Activated gamma-delta T cell treated with Interleukin-2 at 50 U/mL for 16 hours (primary cell): ENCODE measurements around the gene ITPR3.

ENCODE experiments used
- DNase-seq: peaks from one replicate; pipeline ENCODE4 v3.0.0-alpha.2; 2020

Gene ITPR3

GRCh38 chr6:33689148-33689494, 68.0 kb downstream of the ITPR3 start:
- DNase-seq, result no peak

DNA sequence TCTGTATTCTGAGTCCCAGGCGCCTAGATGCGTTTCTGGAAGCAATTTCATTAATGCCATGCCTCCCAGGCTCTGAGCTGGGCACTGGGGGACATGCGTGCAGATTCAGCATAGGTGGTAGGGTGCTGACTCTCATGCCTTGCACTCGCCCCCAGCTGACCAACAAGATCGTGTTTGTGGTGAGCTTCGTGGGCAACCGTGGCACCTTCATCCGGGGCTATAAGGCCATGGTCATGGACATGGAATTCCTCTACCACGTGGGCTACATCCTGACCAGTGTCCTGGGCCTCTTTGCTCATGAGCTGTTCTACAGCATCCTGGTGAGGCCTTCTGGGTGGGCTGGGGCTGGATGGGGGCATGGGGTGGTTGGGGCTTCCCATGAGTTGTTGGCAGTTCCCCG, 68.8 kb downstream of the ITPR3 start:
- no peak for DNase-seq

DNA sequence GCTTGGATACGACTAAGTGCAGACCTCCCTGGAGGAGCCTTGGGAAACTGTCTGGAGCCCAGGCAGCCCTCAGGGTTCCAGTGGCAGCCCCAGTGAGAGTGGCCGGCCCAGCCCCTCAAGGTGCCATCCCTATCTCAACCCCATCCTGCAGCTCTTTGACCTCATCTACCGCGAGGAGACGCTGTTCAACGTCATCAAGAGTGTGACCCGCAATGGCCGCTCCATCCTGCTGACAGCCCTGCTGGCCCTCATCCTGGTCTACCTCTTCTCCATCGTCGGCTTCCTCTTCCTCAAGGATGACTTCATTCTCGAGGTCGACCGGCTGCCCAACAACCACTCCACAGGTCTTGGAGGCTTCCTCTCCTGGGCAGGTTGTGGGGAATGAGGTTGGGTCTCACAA, 69.6 kb downstream of the ITPR3 start:
- DNase-seq, result no peak

- no peak for DNase-seq
These were observed 70.4 kb downstream of the ITPR3 start for GRCh38 chr6:33691456-33692077.

DNA sequence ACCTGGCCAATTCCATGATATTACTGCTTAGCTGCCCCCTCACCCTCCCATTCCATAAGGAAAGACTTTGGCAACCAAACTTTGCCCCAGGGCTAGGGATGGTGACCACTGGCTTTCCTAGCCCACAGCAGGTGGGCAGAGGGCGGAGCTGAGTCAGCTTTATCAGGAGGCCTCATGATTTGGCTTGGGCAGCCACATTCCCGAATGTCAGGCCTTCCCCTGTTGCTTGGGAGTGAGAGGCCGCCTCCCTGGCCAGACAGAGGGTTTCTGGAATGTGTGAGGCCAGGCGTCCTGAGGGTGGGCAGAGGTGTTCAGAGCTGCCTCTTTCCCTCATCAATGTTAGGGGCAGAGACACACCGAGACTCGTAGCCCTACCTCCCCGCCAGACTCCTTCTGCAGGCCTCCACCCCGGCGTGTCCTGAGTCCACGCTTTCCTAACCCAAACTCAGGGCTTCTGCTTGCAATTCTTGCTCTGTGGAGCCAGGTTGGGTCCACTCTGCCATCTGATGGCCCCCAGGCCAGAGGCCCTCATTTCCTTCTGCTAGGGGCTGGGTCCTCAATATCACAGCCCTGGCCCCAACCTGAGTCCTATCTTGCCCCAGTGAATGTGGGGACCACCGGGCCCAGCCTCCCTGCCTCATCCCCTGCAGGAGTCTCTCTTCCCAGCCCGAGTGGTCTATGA, 71.1 kb downstream of the ITPR3 start:
- DNase-seq, result no peak

DNA sequence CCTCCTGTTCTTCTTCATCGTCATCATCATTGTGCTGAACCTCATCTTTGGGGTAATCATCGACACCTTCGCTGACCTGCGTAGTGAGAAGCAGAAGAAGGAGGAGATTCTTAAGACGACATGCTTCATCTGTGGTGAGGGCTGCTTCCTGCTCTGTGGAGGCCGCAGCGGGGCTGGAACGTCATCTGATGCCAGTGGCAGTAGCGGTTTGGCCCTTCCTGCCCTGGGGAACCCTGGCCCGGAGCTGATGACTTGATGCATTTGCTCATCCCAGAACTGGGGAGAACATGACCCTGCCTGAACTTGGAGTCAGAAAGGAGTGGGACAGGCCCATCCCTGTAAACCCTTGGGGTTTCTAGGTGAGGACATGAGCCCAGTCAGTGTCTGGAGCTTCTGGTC, 71.6 kb downstream of the ITPR3 start:
- peak; percentile 66 for DNase-seq

GRCh38 chr6:33693186-33694105, 72.3 kb downstream of the ITPR3 start:
- no peak for DNase-seq

DNA sequence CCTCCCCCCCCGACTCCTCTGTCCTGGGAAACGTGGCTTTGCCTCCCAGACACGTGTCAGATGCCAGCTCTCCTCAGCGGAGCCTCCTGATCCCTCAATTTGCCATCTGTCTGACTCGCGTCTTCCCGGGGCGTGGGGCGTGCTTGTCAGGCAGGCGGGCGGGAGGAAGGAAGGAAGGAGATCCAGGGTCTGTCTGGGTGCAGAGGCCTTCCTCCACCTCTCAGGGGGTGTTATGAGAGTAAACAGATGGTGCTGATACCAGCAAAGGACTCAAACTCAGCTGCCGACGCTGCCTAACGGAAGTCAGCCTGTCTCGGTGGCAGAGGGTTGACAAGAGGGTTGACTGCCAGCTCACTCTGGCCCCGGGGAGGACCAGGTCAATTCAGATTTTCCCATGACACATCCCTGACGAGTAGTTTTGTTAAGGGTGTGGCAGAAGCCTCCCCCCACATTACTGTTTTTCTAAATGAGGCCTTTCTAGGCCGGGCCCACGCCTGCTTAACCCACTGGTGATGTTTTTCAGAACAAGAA, 73.3 kb downstream of the ITPR3 start:
- peak; percentile 64 for DNase-seq

- no peak for DNase-seq
These were observed 73.9 kb downstream of the ITPR3 start for GRCh38 chr6:33694977-33695376.

- DNase-seq, result no peak
These were observed 74.3 kb downstream of the ITPR3 start for GRCh38 chr6:33695451-33695887.

GRCh38 chr6:33696076-33696475, 75.0 kb downstream of the ITPR3 start:
- DNase-seq, result no peak

DNA sequence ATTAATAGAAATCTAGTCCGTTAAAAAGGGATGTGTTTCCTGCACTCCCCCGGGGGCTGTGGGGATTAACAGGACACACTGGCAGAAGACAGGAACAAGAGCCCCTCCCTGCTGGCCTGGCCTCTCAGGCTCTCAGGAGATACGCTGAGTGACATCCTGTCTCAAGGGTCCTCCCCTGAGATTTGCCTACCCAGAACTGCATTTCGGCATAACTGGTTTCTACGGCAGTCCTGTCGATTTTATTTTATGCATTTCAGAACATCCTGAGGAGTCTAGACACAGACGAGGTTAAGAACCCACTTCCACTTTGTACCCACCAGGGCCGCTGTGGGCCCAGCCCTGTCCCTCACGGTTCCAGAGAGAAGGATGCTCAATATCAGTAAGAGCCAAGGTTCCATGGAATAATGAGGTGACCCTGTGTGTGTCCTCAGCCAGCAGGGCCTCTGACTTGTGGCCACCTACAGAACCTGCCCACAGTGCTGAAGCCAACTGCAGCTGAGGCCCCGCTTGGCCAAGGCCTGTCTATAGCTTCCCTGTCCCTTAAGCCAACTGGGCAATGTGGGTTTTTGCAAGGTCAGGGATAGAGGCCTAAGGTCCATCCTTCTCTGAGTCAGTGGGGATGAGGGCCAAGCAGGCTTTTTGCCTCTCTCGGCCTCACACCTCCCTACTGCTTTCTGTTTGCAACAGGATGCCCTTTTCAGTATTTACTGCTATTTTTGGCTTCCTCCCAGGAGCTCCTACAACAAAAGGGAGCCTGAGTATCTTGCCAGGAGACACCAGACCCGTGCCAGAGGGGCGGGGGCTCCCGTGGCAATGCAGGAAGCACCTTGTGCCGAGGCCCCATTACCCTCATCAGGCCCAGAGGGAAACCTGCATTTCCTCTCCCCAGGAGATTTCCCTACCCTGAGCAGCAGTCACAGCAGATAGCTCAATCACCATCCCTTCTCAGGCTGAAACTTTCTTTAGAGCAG, 75.7 kb downstream of the ITPR3 start:
- peak; percentile 34 for DNase-seq

DNA sequence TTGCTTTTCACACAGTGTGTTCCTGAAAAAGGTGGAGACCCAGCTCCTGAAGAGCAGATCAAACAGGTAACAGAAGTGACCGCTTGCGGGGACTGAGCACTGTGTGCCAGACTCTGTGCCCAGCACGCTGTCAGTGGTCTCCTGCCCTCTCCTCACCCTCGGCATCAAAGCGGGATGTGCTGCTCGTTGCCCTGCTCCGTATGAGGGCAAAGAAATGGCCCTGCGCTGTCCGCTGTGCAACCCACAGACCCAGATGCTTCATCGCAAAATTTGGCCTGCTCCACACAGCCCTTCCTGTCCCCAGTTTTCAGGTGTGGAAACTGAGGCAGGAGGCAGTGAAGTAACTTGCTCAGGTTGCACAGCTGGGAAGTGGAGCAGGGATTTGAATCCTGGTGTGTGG, 76.7 kb downstream of the ITPR3 start:
- no peak for DNase-seq

GRCh38 chr6:33698494-33698893, 77.4 kb downstream of the ITPR3 start:
- DNase-seq, result no peak

GRCh38 chr6:33699131-33699530, 78.0 kb downstream of the ITPR3 start:
- no peak for DNase-seq

- DNase-seq, result no peak
These were observed 78.6 kb downstream of the ITPR3 start for GRCh38 chr6:33699739-33700138.

DNA sequence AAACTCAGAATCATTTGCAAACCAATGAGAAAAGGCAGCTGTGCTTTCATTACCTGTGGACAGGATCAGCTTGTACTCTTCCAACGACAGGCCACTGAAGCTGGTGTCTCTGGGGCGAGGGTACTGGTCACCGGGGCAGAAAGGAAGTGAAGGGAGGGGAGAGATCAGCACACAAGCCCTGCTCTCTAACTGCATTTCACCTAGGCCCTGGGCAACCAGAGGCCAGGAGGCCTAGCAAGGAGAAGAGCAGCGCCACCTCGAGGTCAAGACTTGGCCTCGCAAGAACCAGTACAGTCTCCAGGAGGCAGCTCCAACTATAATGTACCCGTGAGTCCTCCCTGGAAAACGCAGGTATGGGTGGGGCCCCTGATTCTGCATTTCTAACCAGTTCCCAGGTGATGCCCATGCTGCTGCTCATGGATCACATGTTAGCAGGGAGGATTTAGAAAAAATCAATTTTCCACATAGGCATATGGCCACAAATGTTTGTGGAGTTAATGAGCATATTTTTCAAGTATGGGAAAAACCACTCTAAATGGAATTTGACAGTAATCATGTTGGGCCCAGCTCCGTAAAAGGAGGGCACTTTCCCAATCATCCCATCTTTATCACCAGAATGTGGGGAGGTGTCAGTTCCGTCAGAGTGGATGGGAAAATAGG, 79.4 kb downstream of the ITPR3 start:
- peak; percentile 66 for DNase-seq

DNA sequence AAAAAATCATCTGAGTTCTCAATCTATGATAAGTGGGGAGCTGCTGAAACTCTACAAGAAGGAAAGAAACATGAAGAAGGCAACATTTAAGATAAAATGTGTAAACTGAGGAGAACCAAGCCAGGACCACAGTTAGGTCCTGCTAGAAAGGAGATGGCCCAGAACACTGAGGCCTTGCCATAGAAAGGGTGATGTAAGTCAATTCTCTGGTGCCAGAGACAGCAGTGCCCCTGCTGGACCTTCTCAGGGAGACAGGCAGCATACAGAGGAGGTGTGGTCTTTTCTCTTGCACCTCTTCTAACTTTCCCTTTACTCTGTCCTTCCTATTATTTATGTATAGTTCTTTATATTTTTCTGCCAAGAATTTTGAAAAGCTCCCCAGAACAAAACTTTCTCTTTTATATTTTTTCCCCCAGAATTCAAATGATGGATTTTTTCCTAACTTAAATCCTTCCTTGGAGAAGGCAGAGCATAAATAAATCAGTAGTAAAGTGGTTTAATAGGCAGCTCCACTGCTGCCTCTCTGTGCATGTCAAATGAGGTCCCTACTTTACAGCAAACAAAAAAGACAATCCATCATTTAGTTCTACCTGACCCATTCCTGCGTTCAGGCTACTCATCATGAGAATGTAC, 81.3 kb downstream of the ITPR3 start:
- DNase-seq, result no peak

DNA sequence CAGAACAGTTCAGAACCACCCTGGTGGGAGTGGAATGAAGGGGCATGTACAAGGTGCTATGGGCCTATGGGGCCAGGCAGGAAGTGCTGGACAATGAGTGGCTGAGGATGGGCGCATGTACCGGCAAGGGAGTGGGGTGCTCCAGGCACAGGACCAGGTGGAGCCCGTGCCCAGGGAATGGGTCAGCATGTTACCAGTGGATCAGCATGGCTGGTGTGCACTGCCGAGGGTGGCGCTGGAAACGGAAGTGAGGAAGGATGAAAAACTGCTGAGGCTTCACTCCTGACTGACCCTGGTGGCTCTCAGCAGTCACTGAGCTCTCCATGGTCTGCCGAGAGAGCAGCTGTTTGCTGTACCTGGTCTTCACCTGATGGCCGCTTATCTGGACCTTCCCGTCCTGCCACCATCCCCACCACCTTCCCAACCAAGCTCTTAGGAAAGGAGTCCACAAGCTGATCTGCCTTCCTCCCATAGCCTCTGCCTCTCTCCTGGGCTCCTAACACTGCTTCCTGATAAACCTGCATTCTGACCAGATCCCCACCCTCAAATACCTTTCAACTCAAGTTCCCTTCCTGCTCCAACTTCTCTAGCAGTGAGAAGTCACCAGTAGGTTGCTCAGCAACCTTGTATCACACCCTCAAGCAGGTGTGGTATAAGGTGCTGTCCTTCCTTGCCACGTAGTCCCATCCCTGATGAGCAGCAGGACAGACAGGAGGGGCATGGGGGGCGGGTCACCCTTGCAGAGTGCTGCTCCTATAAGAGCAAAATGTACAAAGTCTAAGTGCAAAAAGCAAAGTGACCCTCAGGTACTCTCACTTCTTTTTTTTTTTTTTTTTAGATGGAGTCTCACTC, 83.3 kb downstream of the ITPR3 start:
- no peak for DNase-seq

- DNase-seq, result no peak
These were observed 84.3 kb downstream of the ITPR3 start for GRCh38 chr6:33705268-33705885.
